PFSK-1 (cell line): ENCODE data around the gene TMEM221.

Source experiments
- FOXP2 ChIP-seq: optimal IDR thresholded peaks from 2 replicates; pipeline ENCODE3; 2011; ENCODE audit warnings: borderline replicate concordance, control low read depth, inconsistent platforms; ENCODE audit not compliant: insufficient read depth; ENCODE audit errors: extremely low read length, extremely low read depth
- POLR2AphosphoS5 ChIP-seq: IDR thresholded peaks from 2 replicates; pipeline ENCODE4 v1.6.1; 2012; ENCODE audit warnings: low read depth, mild to moderate bottlenecking, control low read depth, low read length, moderate library complexity
- SIN3A ChIP-seq: IDR thresholded peaks from 2 replicates; pipeline ENCODE4 v1.6.1; 2012; ENCODE audit warnings: mild to moderate bottlenecking, low read length, moderate library complexity, borderline replicate concordance; ENCODE audit not compliant: insufficient read depth
- TAF1 ChIP-seq: IDR thresholded peaks from 2 replicates; pipeline ENCODE4 v1.6.1; 2012; ENCODE audit warnings: low read length, control low read depth, borderline replicate concordance; ENCODE audit not compliant: insufficient read depth
- TF ChIP-seq, protein P1 (sequence below), 2 experiments: IDR thresholded peaks; 2 replicates each; pipeline versions ENCODE4 v1.6.1 to v1.8.0; 2011 to 2012; ENCODE audit warnings: low read depth in 2 of 2, low read length in 2 of 2, control low read depth in 1 of 2, inconsistent platforms in 1 of 2, mild to moderate bottlenecking in 1 of 2, moderate library complexity in 1 of 2; ENCODE audit not compliant: insufficient read depth in 1 of 2

TMEM221 gene

DNA sequence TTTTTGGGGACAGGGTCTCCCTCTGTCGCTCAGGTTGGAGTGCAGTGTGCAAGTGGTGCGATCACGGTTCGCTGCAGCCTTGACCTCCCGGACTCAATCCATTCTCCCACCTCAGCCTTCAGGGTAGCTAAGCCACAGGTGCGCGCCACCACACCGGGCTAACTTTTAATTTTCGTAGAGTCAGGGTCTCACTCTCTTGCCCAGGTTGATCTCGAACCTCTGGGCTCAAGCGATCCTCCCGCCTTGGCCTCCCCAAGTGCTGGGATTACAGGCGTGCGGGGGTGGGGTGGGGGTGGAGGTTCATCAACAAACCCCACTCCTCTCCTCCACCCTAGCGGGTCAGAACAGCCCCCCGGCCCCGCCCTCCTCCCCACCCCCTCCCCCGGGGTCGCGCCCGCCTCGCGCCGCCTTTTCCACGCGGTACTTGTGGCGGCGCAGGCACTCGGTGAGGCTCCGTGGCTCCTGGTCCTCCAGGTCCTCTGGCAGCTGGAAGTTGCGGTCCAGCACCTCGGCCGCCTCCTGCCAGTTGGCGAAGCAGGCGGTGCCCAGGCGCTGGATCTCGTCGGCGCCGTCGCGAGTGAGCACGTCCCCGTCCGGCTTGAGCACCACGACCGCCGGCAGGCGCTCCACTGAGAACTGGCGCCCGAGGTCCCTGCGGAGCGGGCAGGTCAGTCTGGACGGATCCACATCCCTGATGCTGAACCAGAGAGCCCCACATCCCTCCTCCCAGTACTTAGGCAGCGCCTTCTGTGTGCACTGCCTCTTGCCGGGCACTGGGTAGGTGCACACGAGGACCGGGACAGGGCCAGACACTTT is 7.0 kb upstream of the TMEM221 start:
- TF ChIP-seq, protein P1, sequence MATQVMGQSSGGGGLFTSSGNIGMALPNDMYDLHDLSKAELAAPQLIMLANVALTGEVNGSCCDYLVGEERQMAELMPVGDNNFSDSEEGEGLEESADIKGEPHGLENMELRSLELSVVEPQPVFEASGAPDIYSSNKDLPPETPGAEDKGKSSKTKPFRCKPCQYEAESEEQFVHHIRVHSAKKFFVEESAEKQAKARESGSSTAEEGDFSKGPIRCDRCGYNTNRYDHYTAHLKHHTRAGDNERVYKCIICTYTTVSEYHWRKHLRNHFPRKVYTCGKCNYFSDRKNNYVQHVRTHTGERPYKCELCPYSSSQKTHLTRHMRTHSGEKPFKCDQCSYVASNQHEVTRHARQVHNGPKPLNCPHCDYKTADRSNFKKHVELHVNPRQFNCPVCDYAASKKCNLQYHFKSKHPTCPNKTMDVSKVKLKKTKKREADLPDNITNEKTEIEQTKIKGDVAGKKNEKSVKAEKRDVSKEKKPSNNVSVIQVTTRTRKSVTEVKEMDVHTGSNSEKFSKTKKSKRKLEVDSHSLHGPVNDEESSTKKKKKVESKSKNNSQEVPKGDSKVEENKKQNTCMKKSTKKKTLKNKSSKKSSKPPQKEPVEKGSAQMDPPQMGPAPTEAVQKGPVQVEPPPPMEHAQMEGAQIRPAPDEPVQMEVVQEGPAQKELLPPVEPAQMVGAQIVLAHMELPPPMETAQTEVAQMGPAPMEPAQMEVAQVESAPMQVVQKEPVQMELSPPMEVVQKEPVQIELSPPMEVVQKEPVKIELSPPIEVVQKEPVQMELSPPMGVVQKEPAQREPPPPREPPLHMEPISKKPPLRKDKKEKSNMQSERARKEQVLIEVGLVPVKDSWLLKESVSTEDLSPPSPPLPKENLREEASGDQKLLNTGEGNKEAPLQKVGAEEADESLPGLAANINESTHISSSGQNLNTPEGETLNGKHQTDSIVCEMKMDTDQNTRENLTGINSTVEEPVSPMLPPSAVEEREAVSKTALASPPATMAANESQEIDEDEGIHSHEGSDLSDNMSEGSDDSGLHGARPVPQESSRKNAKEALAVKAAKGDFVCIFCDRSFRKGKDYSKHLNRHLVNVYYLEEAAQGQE (IDR thresholded peaks at IDR 0.05; ENCODE audit: insufficient read depth in 1 of 2, low read depth in 2 of 2, low read length in 2 of 2): no peak
- TF ChIP-seq SIN3A: no peak
- no peak for TF ChIP-seq FOXP2
- no peak for TF ChIP-seq TAF1
- no peak for TF ChIP-seq POLR2AphosphoS5

DNA sequence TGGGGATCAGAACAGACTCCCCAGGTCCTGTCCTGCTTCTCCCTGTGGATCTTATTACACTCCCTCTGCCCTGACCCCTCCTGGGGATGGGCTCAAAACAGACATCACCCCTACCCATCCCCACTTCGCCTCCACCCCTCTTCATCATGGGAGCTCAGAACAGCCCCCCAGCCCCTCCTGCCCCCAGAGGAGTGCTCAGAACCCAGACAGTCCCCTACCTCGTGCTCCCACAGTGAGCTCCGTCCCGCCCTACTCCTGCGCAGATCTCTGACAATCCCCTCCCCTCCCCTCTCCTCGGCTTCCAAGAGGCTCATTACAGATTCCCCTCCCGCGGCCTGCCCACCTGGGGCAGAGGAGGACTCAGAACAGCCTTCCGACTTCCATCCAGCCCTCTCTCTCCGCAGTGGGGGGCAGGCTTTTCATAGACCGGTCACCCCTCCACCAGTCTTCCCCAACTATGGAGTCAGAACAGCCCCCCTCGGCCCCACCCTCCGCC is 6.2 kb upstream of the TMEM221 start:
- TF ChIP-seq, protein P1 (IDR thresholded peaks at IDR 0.05; ENCODE audit: insufficient read depth in 1 of 2, low read depth in 2 of 2, low read length in 2 of 2): no peak
- TF ChIP-seq TAF1 (no peak), SIN3A (no peak), POLR2AphosphoS5 (no peak), FOXP2 (no peak)

DNA sequence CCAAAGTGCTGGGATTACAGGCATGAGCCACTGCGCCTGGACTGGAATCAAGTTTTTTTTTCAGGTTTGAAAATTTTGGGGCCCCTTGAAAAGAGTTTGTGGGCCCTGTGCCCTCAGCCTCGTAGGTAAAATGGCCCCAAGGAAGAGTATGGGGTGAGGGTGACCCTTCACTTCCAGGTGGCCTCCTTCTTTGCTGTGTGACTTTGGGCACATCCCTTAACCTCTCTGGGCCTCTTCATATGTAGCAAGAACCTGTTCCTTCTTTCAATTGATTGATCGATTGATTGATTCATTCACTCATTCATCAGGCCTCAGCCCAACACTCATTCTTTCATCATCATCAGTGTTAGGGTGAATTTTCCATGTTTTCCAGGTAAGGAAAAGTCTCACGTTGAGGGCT is 3.4 kb upstream of the TMEM221 start:
- no peak for TF ChIP-seq SIN3A

DNA sequence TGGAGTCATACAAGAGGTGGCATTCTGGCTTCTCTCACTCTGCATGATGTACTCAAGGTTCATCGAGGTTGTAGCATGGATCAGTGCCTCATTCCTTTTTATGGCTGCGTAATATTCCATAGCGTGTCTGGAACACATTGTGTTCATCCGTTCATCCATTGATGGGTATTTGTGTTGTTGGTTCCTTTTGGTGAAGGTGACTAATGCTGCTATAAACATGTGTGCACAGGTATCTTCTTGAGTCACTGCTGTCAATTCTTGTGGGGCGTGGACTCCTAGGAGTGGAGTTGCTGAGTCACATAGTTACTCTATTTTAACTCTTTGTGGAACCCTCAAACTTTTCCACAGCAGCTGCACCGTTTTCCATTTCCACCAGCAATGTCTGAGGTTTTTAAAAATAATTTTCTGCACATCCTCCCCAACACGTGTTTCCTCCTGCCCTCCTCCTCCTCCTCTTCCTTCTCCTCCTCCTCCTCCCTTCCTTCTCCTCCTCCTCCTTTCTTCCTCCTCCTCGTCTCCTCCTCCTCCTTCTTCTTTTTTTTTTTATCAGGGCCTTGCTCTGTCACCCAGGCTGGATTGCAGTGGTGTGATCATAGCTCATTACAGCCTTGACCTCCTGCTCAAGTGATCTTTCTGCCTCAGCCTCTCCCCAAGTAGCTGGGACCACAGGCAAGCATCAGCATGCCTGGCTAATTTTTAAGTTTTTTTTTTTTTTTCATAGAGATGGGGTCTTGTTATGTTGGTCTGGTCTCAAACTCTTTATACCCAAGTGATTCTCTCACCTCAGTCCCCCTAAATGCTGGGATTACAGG is 2.0 kb upstream of the TMEM221 start:
- TF ChIP-seq FOXP2: no peak
- TF ChIP-seq, protein P1 (IDR thresholded peaks at IDR 0.05; ENCODE audit: insufficient read depth in 1 of 2, low read depth in 2 of 2, low read length in 2 of 2): no peak
- TF ChIP-seq POLR2AphosphoS5: no peak
- no peak for TF ChIP-seq SIN3A
- no peak for TF ChIP-seq TAF1

DNA sequence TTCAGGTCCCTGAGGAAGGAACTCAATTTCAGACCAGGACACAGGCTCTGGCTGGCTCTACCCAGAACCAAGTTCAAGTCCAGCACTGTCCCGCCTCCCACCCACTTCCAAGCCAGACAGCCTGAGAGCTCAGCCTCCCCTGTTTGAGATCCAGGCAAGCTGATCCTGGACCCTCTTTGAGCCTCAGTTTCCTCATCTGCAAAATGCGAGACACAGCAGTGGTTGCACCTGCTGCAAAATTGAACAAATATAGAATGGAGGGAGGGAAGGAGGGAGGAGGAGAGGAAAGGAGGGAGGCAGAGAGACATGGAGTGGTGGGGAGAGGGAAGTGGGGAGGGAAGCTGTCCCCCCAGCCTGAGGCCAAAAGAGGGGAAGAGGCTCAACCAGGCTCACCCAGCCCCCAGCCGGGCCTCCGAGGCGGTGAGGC is 751 bp downstream of the TMEM221 start:
- no peak for TF ChIP-seq FOXP2
- TF ChIP-seq, protein P1 (IDR thresholded peaks at IDR 0.05; ENCODE audit: insufficient read depth in 1 of 2, low read depth in 2 of 2, low read length in 2 of 2): no peak
- TF ChIP-seq SIN3A: no peak
- no peak for TF ChIP-seq TAF1
- no peak for TF ChIP-seq POLR2AphosphoS5
